SW 1271 (cell line): ENCODE measurements around the gene ADRA2B.

ENCODE experiments used
- DNase-seq, 2 experiments: peaks; one replicate each; lab custom pipeline; 2025; lab: John Stamatoyannopoulos, UW

The ADRA2B gene

DNA sequence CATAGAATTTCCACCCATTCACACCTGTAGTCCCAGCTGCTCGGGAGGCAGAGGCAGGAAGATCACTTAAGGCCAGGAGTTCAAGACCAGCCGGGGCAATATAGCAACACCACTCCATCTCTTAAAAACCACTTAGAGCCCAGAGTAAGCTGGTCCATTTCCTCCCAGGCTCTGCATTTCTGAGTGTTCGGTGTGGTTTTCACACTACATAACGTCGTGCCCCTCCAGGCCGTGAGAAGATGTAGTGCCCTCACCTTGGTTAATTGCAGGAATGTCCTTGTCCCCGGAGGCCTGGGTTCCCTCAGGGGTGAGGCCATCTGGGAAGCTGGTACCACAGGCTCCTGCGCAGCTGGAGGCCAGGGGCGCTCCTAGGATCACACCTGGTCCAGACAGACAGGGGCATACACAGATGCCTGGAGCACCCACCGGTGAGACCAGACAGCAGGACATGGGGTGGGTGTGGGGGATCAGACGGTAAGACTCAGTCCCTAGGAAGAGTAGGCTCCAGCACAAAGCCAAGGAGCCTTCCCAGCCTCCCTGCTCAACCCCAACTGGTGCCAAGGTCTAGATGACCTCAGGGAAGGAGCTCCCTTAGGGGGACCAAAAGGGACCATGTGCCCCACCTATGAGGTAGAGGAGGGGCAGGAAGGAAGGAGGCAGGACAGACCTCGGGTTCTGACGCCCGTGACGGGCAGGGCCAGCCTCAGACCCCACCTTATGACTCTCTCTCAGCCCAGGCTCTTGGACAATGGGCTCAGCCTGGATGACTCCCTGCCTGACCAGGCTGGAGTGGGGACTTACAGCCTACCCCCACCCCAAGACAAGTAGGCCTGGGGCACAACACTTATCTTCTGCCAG, 21.2 kb upstream of the ADRA2B start:
- no peak for DNase-seq

DNA sequence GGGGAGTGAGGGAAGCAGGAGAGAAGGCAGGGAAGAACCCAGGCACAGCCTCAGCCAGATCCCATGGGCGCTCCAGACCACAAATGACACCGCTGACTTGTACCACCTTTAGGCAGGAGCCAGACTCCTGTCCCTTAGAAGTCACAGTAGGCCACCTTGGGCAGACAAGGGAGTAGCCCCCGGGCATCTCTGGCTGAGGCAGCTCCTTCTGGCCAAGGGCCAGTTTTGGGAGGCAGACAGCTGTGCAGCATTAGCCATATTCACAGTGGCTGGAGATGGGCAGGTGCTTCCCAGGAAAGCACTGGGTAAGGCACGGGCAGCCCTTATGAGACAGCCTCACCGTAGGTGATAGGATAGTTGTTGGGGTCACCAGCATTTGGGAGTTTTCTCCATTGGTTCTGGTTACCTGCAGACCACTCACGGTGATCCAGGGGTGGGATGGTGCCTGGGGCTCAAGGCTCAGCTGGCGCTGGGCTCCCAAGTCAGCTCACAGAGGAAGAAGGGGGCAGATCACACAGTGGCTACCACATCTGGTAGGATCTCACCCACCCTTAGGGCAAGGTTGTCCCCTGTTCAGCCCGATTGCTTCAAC, 19.9 kb upstream of the ADRA2B start:
- DNase-seq = no peak

DNA sequence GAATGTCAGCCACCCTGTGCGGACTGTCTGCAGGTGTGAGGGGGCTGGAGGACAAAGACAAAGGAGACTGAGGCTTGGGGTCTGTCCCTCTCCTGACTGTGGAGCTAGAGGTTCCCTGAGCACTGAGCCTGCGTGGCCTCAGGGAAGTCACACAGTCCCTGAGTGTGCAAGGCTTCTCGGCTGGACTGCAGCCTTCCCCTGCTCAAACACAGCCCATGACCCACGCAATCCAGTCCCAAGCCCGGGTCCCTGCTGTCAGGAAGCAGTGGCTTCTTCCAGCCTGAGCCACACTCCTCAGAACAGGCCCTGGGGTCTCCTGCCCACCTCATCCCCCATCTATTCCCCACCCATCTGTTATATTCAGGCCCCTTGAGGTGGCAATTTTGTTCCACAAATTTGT, 19.2 kb upstream of the ADRA2B start:
- no peak for DNase-seq

DNA sequence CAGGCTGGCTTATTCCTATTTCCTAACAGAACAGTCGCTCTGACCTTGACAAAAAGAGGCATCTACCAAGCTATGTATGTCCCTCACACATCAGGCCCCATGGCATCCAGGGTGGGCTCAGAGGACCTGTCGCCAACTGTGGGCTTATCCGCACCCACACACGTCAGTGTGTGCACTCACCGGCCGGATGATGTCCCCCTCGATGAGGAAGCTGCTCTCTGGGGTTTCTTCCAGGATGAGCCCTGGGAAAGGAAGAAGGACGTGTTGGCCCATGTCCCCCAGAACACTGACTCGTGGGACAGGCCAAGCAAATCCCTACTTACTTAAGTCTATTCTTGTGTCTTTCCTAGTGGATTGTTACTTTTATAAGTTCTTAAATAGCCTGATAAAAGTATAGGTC, 18.8 kb upstream of the ADRA2B start:
- DNase-seq = no peak

DNA sequence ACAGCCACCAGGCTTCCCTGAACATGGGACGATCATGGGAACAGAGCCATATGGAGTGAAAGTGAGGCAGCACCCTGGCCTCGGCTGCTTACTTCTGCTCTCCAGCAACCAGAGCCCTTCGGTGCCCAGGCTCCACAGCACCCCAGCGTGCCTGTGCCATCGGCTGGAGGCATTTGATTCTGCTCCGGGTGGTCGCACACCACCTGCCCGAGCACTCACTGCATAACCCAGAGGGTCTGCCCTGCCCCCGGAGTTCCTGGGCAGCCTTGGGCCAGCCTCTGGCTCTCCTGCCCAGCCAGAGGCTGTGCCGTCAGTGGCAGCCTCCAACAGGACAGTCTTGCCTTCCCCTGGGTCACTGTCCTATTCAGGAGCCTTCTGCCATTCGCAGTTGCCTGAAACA, 18.1 kb upstream of the ADRA2B start:
- no peak for DNase-seq

DNA sequence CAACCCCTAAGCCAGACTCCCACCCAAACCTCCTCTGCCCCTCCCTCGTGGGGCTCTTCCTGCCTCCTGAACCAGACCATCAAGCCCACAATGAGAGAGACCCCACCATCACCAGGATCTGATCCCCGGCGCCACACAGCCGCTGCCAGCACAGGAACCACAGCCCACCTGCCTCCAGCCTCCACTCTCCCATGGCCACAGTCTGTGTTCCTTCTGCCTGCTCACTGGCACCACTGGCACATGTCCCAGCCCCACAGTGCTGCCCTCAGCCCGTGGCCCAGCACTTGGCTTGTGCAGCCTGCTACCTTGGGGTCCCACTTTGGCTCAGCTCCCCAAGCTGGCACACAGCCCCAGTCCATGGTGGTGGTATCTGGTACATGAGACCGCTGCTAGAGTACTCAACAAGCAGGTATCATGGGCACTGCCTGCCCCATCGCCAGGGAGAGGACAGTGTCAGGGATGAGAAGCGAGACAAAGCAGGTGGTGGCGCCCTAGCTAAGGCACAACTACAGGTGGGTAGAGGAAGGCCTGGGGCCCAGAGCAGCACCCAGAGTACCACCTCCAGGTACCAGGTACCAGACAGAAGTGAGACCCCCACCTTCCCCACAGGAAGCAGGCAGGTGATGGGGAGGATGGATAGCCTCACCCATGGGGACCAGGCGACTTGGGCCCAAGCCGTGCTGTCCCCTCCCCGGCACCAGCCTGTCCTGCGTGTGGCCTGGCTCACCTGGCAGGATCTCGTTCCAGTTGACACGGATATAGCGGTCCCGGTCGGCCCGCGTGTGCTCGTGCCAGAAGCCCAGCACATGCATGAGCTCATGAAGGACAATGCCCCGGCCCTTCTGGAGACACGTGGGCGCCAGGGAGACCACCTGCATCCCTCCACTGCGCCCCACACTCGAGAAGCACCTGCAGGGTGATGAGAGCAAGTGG, 15.7 kb upstream of the ADRA2B start:
- DNase-seq = no peak

DNA sequence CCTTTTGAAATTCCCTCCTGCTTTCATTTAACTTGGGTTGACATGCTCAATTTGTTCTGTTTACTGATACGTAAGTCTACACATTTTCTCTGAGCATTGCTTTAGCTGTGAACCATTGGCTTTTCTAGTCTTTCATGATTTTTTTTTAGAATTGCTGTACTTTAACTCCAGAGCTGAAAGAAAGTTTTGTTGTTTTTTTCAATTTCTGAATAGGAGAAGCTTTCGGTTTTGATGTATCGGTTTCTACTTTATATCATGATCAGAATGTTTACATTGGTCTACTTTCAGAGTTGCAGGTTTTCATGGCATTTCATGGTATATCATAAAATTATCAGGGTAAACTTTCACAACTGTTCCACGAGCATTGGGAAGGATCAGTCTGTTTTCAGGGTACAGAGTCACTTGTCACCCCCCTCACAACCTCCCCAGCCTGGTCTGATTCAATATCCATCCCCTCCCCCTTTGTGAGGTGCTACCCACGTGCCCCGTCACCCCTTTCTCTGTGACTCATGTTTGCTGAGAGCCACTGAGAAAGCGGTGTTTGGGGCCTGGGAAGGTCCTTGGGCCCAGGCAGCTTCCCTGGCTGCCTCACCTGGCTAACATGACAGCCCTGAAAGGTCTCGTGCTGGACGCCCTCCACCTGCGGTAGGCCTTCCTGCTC, 14.9 kb upstream of the ADRA2B start:
- DNase-seq = no peak

DNA sequence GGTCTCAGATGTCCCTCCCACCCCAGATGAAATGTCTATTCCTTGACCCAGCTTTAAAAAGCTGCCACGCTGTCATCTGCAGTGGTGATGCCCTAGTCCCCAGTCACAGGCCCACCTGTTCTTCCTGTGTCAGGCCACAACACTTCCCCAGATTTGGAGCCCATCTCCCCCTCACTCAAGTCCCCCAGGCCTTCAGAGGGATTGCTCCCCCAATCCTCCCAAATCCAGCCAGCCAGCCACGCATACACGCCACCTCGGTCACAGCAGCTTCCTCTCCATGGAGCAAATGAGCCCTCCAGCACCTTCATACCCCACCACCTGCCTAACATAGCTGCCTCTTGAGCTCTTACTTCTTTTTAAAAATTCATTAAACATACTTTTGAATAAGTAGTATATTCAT, 14.1 kb upstream of the ADRA2B start:
- DNase-seq = no peak

DNA sequence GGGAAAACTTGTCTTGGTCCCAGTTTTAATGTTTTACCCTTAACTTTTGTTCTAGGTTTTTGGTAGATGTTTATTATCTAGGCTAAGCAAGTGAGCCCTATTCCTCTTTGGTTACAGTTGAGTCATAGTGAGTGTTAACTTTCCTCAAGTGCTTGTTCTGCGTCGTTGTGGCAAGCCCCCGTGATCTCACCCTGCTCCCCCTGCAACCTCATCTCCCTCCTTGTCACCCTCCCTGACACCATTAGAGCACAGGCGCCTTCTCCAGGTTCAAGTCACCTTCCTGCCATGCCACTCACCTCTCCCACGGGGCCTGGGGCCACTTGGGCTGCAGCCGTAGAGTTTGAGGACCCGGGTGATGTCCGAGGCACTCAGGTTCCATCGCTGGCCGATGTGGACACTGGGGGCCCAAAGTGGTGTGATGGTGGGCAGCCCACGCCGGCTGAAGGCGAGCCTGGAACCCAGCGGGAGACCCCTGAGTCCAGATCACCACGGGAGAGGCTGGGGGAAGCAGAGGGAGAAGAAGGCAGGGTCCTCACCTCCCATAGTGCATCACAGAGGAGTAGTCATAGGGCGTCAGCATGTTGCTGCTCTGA, 13.3 kb upstream of the ADRA2B start:
- DNase-seq = no peak

DNA sequence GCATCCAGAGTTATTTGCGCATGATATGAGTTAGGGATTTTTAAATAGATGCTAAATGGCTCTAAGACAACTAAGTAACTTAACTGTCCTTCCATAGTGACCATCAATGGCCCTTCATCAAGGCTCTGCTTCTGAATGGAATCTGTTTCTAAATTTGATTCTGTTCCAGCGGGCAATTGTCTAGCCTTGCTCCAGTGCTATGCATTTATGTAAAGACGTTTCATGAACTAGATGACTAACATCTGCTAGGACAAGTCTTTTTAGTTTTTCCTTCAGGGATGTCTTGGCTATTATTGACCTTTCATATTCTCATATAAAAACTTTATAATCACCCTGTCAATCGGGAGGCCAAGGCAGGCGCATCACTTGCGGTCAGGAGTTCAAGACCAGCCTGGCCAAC, 12.1 kb upstream of the ADRA2B start:
- no peak for DNase-seq

DNA sequence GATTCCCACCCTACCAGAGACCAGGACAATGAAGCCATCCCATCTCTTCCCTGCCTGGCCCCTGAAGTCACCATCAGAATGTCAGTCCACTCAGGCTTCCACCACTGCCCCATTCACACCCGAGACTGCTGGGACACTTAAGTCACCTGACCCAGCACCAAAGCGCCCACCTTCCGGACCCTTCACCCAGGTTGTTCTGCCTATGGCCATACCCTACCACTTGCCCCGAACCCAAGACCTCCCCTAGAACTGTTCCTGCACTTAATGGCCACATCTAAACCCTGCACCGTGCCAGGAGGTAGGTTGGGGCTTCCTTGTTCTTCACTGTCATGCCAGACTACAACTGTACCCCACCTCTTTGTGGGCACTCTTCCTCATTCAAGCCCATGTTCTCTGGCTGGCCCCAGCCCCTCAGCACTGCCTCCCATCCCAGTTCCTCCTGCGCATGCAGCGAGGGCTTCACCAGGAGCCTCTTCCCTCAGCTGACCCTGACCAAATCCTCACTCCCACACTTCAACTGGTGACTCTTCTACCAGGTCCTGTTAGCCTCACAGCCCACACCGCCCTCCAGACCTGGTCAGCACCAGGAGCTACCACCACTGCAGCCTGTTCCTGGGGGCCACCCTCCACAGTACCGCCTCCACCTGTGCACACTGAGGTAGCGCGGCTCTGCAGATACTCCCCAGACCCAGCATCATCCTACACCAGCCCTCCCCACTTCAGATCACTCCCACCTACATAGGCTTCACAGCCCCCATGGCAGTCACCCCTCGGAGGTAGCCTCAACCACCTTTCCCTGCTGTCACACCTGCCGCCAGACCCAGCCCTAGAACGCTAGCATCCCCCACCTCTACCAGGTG, 8.3 kb upstream of the ADRA2B start:
- no peak for DNase-seq

DNA sequence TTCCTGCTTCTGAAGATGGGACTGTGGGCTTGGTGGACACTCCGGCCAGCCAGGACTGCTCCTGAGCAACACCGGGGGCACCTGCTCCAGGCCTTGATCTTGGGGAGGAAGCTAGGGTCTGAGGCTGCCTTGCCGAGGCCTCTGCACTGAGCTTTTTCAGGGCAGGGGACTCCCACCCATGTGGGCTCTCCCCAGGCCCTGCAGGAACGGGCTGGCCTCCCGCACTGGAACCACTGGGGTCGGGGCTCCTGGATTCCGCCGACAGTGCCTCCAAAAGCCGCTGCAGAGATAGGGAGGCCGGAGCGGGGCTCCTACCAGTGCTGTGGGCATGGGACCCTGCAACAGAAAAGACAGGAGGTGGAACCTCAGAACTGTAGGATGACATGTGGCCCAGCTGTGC, 7.6 kb upstream of the ADRA2B start:
- no peak for DNase-seq

DNA sequence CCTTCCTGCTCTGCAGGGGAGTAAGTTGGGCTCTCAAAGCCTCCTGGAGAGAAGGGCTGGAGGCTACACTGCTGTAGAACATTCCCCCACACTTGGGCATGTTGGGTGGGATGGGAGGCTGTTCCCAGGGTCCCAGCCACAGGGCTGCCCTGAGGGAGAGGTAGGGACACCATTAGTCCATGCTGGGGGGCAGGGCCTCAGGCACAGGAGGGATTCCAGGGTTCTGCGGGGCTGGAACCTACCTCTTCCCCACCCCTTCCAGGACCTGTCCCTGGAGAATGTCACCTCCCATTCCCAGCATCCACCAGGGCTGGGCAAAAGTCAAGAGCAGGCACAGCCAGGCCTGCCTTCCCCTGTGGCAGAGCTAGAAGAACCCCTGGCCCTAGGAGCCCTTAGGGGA, 6.9 kb upstream of the ADRA2B start:
- no peak for DNase-seq

DNA sequence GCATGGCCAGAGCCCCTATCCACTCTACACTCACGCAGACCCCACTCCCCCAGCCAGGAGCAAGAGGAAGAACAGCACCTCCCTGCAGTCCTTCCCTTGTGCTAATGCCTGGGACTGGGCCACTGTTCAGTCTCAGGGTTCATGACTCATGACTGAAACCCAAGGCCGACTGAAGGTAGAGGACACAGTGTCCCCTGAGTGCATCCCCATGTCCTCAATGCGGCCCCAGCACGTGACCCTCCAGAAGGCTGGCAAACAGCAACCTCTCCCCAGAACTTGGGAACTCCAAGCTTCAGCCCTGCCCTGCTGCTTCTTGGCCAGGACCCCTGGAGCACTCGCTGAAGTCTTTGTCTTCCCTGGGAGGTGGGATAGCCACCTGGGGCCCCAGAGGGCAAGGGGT, 6.0 kb upstream of the ADRA2B start:
- no peak for DNase-seq

DNA sequence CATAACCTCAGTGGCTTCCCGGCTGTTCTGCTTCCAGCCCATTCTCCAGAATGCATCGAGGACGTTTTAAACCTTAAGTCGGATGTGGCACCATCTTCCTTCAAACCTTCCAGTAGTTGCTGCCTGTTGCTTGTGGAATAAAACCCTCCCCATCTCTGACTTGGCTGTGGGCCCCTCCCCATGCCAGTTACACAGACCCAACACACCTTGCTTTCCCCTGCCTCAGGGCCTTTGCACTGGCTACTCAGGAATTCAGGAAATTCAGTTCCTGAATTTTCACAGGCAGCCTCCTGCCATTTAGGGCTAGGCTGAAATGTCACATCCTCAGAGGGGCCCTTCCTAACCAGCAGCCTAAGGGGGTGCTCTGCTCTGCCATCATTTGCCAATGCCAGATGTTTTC, 5.0 kb upstream of the ADRA2B start:
- DNase-seq = no peak

DNA sequence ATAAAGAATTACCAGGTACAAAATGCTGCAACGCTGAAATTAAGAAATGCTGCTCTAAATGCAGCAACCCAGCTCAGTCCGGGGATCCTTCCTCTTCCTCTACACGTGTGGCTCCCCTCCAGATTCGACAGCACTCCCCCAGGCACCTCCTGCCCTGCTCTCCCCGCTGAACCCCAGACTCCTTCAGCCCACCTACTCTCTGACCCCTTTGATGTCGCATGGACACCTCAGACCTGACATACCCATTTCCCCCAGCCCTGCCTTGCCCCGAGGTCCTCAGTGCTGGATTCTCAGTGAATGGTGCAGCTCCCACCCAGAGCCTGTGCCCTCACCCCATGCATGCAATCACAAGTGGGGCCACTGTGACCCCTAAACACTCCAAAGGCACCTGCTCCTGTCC, 4.6 kb upstream of the ADRA2B start:
- DNase-seq = no peak

DNA sequence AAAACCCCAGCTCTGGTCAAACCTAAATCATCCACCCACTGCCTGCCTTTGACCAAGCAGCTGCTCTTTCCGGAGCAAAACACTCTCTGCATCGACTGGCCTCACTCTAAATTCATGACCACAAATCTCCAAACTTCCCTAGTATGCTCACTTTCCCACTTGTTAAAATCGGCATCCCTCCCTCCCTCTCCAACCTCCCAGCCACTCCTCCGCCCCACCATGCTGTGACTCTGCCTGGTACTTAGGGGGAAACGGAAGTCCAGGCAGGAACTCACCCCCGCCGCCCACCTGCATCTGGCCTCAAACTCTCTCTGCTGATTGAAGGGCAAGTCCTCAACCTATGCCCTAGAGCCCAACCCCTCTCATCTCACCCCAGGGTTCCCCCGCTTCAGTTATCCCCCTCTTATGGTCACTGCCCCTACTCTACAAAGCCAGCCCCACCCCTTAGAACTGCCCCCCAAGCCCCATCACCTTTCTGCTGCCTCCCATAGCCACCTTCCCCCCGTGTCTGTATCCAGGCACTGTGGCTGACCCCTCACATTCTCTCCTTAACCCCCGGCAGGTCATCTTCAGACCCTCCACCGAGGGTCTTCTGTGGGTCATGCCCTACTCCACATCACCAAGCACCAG, 3.8 kb upstream of the ADRA2B start:
- no peak for DNase-seq

DNA sequence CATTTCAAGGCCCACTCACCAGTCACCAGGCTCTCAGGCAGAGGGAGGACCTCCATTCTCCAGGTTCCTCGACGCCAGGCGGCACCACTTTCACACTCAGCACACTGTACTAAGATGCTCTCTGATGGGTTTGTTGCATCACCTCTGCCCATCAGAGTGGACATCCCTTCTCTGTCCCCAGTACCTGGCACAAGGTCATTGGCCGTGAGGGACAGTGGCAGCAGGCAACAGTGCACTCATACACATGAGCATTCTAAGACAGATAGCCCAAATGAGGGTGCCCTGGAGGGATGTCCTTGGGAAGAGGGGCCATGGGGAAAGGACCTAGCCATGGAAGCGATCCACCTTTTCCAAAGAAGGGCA, 3.0 kb upstream of the ADRA2B start:
- no peak for DNase-seq

DNA sequence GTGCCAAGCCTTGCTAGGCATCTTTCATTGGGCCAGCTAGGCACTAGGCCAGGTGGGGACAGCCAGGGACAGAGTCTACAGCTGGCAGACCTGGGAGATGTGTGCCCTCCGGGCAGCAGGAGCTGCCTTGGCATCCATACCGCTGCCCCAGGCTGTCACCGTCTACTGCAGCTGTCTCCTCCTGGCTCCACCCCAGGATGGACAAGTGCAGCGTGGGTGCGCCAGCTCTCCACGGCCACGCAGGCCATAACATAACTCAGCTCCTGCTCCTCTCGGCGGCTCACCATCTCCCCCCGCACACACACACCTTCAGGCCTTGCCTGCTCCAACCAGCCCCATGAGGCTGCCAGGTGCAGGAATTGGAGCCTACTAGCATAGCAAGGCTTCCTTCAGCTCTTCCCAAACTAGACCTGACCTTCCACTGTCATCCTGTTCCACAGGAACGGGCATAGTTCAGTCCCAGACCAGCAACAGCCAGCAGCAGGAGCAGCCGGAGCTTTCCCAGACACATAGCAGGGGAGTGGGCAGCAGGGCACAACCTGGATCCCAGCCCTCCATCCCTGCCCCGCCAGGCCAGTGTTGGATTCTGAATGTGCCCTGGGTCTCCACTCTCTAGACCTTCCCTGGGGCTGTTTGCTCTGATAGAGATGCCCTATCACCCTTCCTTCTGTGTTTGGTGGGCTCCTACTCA, 2.5 kb upstream of the ADRA2B start:
- DNase-seq = no peak
